NB4 (cell line): ENCODE data around the gene CFAP45.

Experiments used
- CTCF ChIP-seq: IDR thresholded peaks from one replicate; pipeline ENCODE4 v1.5.1; 2012; ENCODE audit warnings: low read depth, low read length
- MYC ChIP-seq: IDR thresholded peaks from 2 replicates; pipeline ENCODE4 v1.6.1; 2011; ENCODE audit warnings: low read depth, low read length

GRCh38 chr1:159877695-159878444 is 22.1 kb downstream of the CFAP45 start:
- no peak for TF ChIP-seq CTCF
- no peak for TF ChIP-seq MYC
